NCI-H345 treated with DMSO at 0.1 percent for 48 hours (cell line): ENCODE measurements around the gene IL36RN.

Source experiments
- DNase-seq: peaks from one replicate; lab custom pipeline; 2025; ENCODE audit not compliant: unreplicated experiment; lab: John Stamatoyannopoulos, UW

The IL36RN gene

GRCh38 chr2:113046465-113046864, 12.5 kb upstream of the IL36RN start:
- no peak for DNase-seq

- DNase-seq = no peak
These were observed 7.8 kb upstream of the IL36RN start for GRCh38 chr2:113050921-113051895.

- no peak for DNase-seq
These were observed 6.5 kb upstream of the IL36RN start, which contains the start of gene IL36B for GRCh38 chr2:113052396-113052917. IL36B (minus strand) TSS chr2:113052867.

GRCh38 chr2:113053666-113054065, 5.3 kb upstream of the IL36RN start:
- DNase-seq = no peak

GRCh38 chr2:113054066-113054465, 4.9 kb upstream of the IL36RN start:
- DNase-seq = no peak

- DNase-seq = no peak
These were observed 2.5 kb upstream of the IL36RN start for GRCh38 chr2:113056521-113056920.

- DNase-seq = no peak
These were observed 1.9 kb upstream of the IL36RN start for GRCh38 chr2:113057117-113057516.

GRCh38 chr2:113058411-113058994, 495 bp upstream of the IL36RN start:
- no peak for DNase-seq

- no peak for DNase-seq
These were observed 1.4 kb downstream of the IL36RN start for GRCh38 chr2:113060396-113060795.

- no peak for DNase-seq
These were observed 1.8 kb downstream of the IL36RN start for GRCh38 chr2:113060796-113061195.

- DNase-seq = no peak
These were observed 2.2 kb downstream of the IL36RN start for GRCh38 chr2:113061241-113061640.

- no peak for DNase-seq
These were observed 3.1 kb downstream of the IL36RN start for GRCh38 chr2:113061896-113062770.

GRCh38 chr2:113064281-113064680, 5.3 kb downstream of the IL36RN start:
- DNase-seq = no peak

- no peak for DNase-seq
These were observed 5.9 kb downstream of the IL36RN start for GRCh38 chr2:113064898-113065297.

GRCh38 chr2:113067681-113068080, 8.7 kb downstream of the IL36RN start, which contains the start of gene IL1F10:
IL1F10 (plus strand) TSS chr2:113067970; CDS start chr2:113072739, 4,769 bp downstream.
- DNase-seq = no peak

GRCh38 chr2:113068249-113068648, 9.3 kb downstream of the IL36RN start:
- no peak for DNase-seq

- DNase-seq = no peak
These were observed 9.9 kb downstream of the IL36RN start for GRCh38 chr2:113068706-113069485.

GRCh38 chr2:113069676-113070605, 10.9 kb downstream of the IL36RN start:
- no peak for DNase-seq

GRCh38 chr2:113070606-113070975, 11.6 kb downstream of the IL36RN start:
- DNase-seq = no peak
